Neural progenitor cell (in vitro differentiated cells): Measurements from ENCODE around the gene CLNK. TPM values are rescaled to one million over a fixed set of nuclear protein-coding genes. Genes with fewer than 3 reads are reported as not detected.
A peak's percentile ranks its signal among the peaks of the same experiment; 100 is the strongest.

ENCODE experiments used
- DNase-seq: peaks from one replicate; pipeline ENCODE4 v3.0.0-alpha.2; 2016; ENCODE audit warnings: low spot score
- H2AFZ ChIP-seq: fragments of 200-600 bp; sonication (generic); replicated peaks from 2 replicates; pipeline ENCODE4 v1.6.1; 2016; ENCODE audit warnings: antibody characterized with exemption
- H3F3A ChIP-seq: fragments of 200-600 bp; sonication (generic); 2 replicates; pipeline ENCODE4 v1.6.1; 2016; ENCODE audit warnings: antibody characterized with exemption, low read depth
- H3K27ac ChIP-seq: fragments of 200-600 bp; sonication (generic); 2 replicates; pipeline ENCODE4 v1.5.1; 2016; ENCODE audit warnings: mild to moderate bottlenecking
- H3K27me3 ChIP-seq: fragments of 200-600 bp; sonication (generic); 2 replicates; pipeline ENCODE4 v1.6.1; 2016; ENCODE audit warnings: mild to moderate bottlenecking, moderate library complexity
- H3K36me3 ChIP-seq: fragments of 200-600 bp; sonication (generic); 2 replicates; pipeline ENCODE4 v1.5.1; 2016
- H3K4me1 ChIP-seq: fragments of 200-600 bp; sonication (generic); 2 replicates; pipeline ENCODE4 v1.6.1; 2016; ENCODE audit warnings: mixed run types
- H3K4me2 ChIP-seq: fragments of 200-600 bp; sonication (generic); 2 replicates; pipeline ENCODE4 v1.6.1; 2016
- H3K4me3 ChIP-seq: fragments of 200-600 bp; sonication (generic); 2 replicates; pipeline ENCODE4 v1.5.1; 2016
- H3K79me2 ChIP-seq: fragments of 200-600 bp; sonication (generic); 2 replicates; pipeline ENCODE4 v1.6.1; 2016; ENCODE audit warnings: low read depth
- H3K9ac ChIP-seq: fragments of 200-600 bp; sonication (generic); 2 replicates; pipeline ENCODE4 v1.6.1; 2016
- H3K9me3 ChIP-seq: fragments of 200-600 bp; sonication (generic); 2 replicates; pipeline ENCODE4 v1.5.1; 2016; ENCODE audit warnings: low read depth
- H4K20me1 ChIP-seq: fragments of 200-600 bp; sonication (generic); 2 replicates; pipeline ENCODE4 v1.6.1; 2016; ENCODE audit warnings: low read depth
- H3K27ac Mint-ChIP-seq: 3 replicates; pipeline ENCODE4 v1.8.0; 2021; ENCODE audit warnings: mixed read lengths
- H3K27me3 Mint-ChIP-seq: 2 replicates; pipeline ENCODE4 v1.8.0; 2022; ENCODE audit warnings: low read depth, mild to moderate bottlenecking, inconsistent platforms, moderate library complexity, mixed read lengths; ENCODE audit not compliant: insufficient read depth
- H3K36me3 Mint-ChIP-seq: 3 replicates; pipeline ENCODE4 v1.8.0; 2021; ENCODE audit warnings: mixed read lengths
- H3K4me1 Mint-ChIP-seq: 3 replicates; pipeline ENCODE4 v1.8.0; 2021; ENCODE audit warnings: mixed read lengths
- H3K4me3 Mint-ChIP-seq: 3 replicates; pipeline ENCODE4 v1.8.0; 2021; ENCODE audit warnings: mild to moderate bottlenecking, moderate library complexity, mixed read lengths
- H3K9me3 Mint-ChIP-seq: 3 replicates; pipeline ENCODE4 v1.8.0; 2020; ENCODE audit warnings: mixed read lengths
- EZH2 ChIP-seq: fragments of 200-600 bp; sonication (generic); IDR thresholded peaks from 2 replicates; pipeline ENCODE4 v1.6.1; 2017; ENCODE audit warnings: antibody characterized with exemption, mild to moderate bottlenecking, moderate library complexity
- EZH2phosphoT487 ChIP-seq: fragments of 200-600 bp; sonication (generic); IDR thresholded peaks from 2 replicates; pipeline ENCODE4 v1.6.1; 2017; ENCODE audit warnings: antibody characterized with exemption
- total RNA-seq: library from RNA; depleted of rRNA; stranded (reverse); fragments of >200 nt; gene quantifications from 2 replicates; pipeline ENCODE4 v1.2.3, GENCODE V29; 2015; ENCODE audit warnings: low replicate concordance
- TF ChIP-seq, protein P1 (sequence below): fragments of 200-600 bp; sonication (generic); IDR thresholded peaks from 2 replicates; pipeline ENCODE4 v1.5.1; 2017; ENCODE audit warnings: antibody characterized with exemption, mild to moderate bottlenecking

The CLNK gene
- total RNA-seq, 1 donor from 2014 or later = not detected

DNA sequence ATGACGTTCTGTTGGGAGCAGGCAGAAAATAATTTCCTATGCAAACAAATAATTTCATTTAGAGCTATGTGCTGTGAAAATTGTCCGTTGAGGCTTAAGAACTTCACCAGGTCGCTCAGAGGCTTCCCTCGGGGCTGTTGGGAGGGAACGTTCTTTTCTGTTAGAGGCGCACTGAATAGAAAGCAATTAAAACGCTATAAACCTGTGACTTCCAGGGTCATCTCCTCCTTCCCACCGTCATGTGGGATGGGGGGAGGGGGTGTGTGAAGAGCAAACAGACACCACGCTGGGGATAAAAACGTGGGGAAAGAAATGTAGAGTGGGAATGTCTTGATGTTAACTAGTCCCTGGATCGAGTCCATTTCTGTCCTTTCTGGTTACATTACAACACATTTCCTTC is 192.1 kb downstream of the CLNK start:
- H3K9ac ChIP-seq = no peak overlapping the region
- peaks cover 21% of the 10 kb centered on the region for H3F3A ChIP-seq
- H2AFZ ChIP-seq = peak overlapping the region; percentile 38
- TF ChIP-seq EZH2 (no peak), EZH2phosphoT487 (no peak)
- TF ChIP-seq, protein P1, sequence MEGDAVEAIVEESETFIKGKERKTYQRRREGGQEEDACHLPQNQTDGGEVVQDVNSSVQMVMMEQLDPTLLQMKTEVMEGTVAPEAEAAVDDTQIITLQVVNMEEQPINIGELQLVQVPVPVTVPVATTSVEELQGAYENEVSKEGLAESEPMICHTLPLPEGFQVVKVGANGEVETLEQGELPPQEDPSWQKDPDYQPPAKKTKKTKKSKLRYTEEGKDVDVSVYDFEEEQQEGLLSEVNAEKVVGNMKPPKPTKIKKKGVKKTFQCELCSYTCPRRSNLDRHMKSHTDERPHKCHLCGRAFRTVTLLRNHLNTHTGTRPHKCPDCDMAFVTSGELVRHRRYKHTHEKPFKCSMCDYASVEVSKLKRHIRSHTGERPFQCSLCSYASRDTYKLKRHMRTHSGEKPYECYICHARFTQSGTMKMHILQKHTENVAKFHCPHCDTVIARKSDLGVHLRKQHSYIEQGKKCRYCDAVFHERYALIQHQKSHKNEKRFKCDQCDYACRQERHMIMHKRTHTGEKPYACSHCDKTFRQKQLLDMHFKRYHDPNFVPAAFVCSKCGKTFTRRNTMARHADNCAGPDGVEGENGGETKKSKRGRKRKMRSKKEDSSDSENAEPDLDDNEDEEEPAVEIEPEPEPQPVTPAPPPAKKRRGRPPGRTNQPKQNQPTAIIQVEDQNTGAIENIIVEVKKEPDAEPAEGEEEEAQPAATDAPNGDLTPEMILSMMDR = no peak
- no peak overlapping the region for H3K4me2 ChIP-seq
- no peaks in the 10 kb centered on the region for H4K20me1 ChIP-seq
- H3K27ac Mint-ChIP-seq = no peak overlapping the region
- peaks cover 25% of the 10 kb centered on the region for H3K4me1 Mint-ChIP-seq
- no peak for DNase-seq
- H3K9me3 ChIP-seq = no peaks in the 10 kb centered on the region
- peaks cover 6% of the 10 kb centered on the region for H3K27me3 Mint-ChIP-seq
- no peaks in the 10 kb centered on the region for H3K27me3 ChIP-seq
- no peak overlapping the region for H3K4me3 Mint-ChIP-seq
- no peak overlapping the region for H3K27ac ChIP-seq
- no peaks in the 10 kb centered on the region for H3K36me3 ChIP-seq
- H3K4me1 ChIP-seq = peaks cover 38% of the 10 kb centered on the region
- no peak overlapping the region for H3K4me3 ChIP-seq
- no peaks in the 10 kb centered on the region for H3K79me2 ChIP-seq
- H3K36me3 Mint-ChIP-seq = no peaks in the 10 kb centered on the region
- no peaks in the 10 kb centered on the region for H3K9me3 Mint-ChIP-seq

DNA sequence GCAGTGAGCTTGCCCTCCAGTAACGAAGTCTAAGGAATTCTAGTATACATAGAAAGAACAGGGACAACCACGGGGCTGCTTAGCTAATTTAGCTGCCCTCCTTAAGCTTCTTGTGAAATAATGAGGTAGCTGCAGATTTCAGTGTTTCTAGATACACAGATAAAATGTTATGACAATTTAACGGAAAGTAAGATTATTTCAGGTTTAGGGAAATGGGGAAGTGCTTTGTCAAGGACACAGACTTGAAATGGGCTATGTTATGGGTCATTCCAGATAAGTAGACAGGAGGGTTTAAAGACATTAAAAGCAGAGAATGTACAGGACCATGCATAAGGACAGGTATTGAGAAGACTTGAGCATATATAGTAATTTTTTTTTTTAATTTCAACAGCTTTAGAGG is 193.2 kb downstream of the CLNK start:
- peaks cover 19% of the 10 kb centered on the region for H3K4me1 Mint-ChIP-seq
- Histone ChIP-seq H3K27me3 (no peaks in the 10 kb centered on the region), H3K9ac (no peak overlapping the region), H3K27ac (no peak overlapping the region), H3K4me2 (no peak overlapping the region), H4K20me1 (no peaks in the 10 kb centered on the region), H2AFZ (no peak overlapping the region), H3K9me3 (no peaks in the 10 kb centered on the region), H3F3A (peaks cover 10% of the 10 kb centered on the region), H3K4me1 (peaks cover 29% of the 10 kb centered on the region), H3K4me3 (no peak overlapping the region), H3K79me2 (no peaks in the 10 kb centered on the region), H3K36me3 (no peaks in the 10 kb centered on the region)
- no peak for DNase-seq
- no peaks in the 10 kb centered on the region for H3K9me3 Mint-ChIP-seq
- no peak overlapping the region for H3K4me3 Mint-ChIP-seq
- H3K27ac Mint-ChIP-seq = no peak overlapping the region
- TF ChIP-seq EZH2 (no peak), EZH2phosphoT487 (no peak)
- TF ChIP-seq, protein P1 = no peak
- no peaks in the 10 kb centered on the region for H3K36me3 Mint-ChIP-seq
- H3K27me3 Mint-ChIP-seq = peaks cover 6% of the 10 kb centered on the region

DNA sequence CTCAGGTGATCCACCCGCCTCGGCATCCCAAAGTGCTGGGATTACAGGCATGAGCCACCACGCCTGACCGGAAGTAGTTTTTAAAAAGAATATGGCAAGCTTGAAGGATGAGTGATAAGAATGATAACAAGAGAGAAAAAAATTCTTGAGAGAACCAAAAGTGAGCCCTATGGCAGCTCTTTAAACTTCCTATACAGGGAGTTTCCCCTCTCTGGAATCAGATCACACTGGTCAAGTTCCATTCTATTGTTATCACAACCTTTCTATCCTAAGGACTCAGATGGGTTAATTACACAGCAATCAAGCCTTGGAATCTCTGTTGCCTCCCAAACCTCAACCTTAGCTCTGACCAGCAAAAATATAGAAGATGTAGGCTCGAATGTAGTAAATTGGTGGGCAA is 193.6 kb downstream of the CLNK start:
- Histone ChIP-seq H3K4me3 (no peak overlapping the region), H3K27ac (no peak overlapping the region), H3K4me2 (no peak overlapping the region), H4K20me1 (no peaks in the 10 kb centered on the region), H3K27me3 (no peaks in the 10 kb centered on the region), H2AFZ (no peak overlapping the region), H3K9ac (no peak overlapping the region), H3F3A (peaks cover 6% of the 10 kb centered on the region), H3K36me3 (no peaks in the 10 kb centered on the region), H3K79me2 (no peaks in the 10 kb centered on the region), H3K9me3 (no peaks in the 10 kb centered on the region), H3K4me1 (peaks cover 25% of the 10 kb centered on the region)
- Mint-ChIP-seq H3K4me3 (no peak overlapping the region), H3K27me3 (peaks cover 6% of the 10 kb centered on the region), H3K4me1 (peaks cover 14% of the 10 kb centered on the region), H3K9me3 (no peaks in the 10 kb centered on the region), H3K36me3 (no peaks in the 10 kb centered on the region), H3K27ac (no peak overlapping the region)
- TF ChIP-seq, protein P1 = no peak
- TF ChIP-seq EZH2phosphoT487 (no peak), EZH2 (no peak)
- no peak for DNase-seq
